Measurements from ENCODE around the gene LIN37. TPM values are rescaled to one million over a fixed set of nuclear protein-coding genes. Genes with fewer than 3 reads are reported as not detected.

Gene LIN37
- total RNA-seq, 2 donors from 2014 or later, result 8.9 to 13.6 TPM

DNA sequence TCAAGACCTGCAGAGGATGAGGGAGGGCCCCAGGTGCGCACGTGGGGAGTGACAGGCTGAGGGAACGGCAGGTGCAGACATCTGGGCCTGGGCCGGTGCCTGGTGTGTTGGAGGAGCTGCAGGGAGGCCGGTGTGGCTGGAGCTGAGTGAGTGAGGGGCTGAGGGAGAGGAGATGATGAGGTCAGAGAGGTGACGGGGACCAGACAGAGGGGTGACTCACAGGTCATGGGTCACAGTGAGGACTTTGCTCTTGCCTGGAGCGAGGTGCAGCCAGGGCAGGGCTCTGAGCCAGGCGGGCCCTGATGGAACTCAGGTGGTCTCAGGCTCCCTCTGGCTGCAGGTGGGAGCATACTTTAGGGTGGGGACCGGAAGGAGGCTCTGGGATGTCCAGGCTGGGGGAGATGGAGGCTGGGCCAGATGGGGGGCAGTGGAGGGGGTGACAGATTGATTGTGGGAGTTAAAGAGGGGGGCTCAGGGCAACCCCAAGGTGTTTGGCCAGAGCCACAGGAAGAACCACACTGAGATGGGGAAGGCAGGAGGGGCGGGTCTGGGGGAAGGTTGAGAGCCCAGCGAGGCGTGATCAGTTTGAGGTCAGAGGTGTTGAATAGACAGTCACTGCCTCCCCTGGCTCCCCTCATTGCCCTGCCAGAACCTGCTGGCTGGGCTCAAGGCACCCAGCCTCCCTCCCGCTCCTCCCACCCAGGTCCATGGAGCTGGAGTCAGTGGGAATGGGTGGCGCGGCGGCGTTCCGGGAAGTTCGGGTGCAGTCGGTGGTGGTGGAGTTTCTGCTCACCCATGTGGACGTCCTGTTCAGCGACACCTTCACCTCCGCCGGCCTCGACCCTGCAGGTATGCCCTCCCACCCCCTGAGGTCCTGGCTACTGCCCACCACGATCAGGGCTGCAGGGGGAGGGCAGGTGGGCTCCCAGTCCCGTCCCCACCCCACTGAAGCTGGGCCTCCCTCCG lies 35.4 kb downstream of the LIN37 start:
- no peak for DNase-seq (ENCODE audit: low spot score)
- Histone ChIP-seq H3K27ac (no peak overlapping the region), H3K27me3 (no peaks in the 10 kb centered on the region), H3K9me3 (no peaks in the 10 kb centered on the region), H3K4me3 (no peak overlapping the region), H3K36me3 (peaks cover 8% of the 10 kb centered on the region), H3K4me1 (no peaks in the 10 kb centered on the region)
- TF ChIP-seq CTCF (IDR thresholded peaks at IDR 0.05), result no peak

DNA sequence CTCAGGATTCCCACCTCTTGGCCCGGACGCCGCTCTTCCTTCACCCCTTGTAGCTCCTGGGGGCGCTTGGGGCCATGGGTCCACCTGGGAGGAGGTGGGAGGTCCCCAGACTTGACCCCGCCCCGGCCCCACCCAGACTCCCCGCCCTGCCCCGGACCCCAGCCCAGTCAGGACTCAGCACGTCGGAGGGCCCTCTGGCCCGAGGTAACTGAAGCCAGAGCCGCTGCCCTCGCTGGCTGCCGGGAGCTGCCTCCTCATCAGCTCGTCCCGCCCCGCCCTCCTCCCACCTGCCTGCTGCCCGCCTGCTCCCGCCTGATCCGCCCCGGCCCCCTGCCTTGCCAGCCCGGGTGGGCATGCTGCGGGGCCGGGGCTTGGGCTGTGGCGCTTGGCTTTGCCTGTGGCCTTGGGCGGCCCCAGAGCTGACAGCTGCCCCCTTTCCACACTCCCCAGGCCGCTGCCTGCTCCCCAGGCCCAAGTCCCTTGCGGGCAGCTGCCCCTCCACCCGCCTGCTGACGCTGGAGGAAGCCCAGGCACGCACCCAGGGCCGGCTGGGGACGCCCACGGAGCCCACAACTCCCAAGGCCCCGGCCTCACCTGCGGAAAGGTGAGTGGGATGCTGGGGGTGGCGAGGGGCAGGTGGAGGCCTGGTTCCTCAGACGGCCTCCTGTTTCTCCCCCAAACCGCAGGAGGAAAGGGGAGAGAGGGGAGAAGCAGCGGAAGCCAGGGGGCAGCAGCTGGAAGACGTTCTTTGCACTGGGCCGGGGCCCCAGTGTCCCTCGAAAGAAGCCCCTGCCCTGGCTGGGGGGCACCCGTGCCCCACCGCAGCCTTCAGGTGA lies 36.3 kb downstream of the LIN37 start:
- peaks cover 8% of the 10 kb centered on the region for H3K36me3 ChIP-seq
- no peaks in the 10 kb centered on the region for H3K9me3 ChIP-seq
- H3K4me1 ChIP-seq, result no peaks in the 10 kb centered on the region
- no peak overlapping the region for H3K4me3 ChIP-seq
- no peak for TF ChIP-seq CTCF (IDR thresholded peaks at IDR 0.05)
- no peaks in the 10 kb centered on the region for H3K27me3 ChIP-seq
- DNase-seq (ENCODE audit: low spot score), result no peak
- H3K27ac ChIP-seq, result no peak overlapping the region

- no peaks in the 10 kb centered on the region for H3K9me3 ChIP-seq
- H3K36me3 ChIP-seq, result peaks cover 8% of the 10 kb centered on the region
- no peaks in the 10 kb centered on the region for H3K4me1 ChIP-seq
- no peak for TF ChIP-seq CTCF (IDR thresholded peaks at IDR 0.05)
- DNase-seq (ENCODE audit: low spot score), result no peak
- H3K27ac ChIP-seq, result no peak overlapping the region
- H3K27me3 ChIP-seq, result no peaks in the 10 kb centered on the region
- no peak overlapping the region for H3K4me3 ChIP-seq
These were observed 36.9 kb downstream of the LIN37 start for GRCh38 chr19:35785339-35785627.

GRCh38 chr19:35786299-35787160 lies 38.2 kb downstream of the LIN37 start:
- H3K36me3 ChIP-seq, result no peaks in the 10 kb centered on the region
- H3K4me3 ChIP-seq, result no peak overlapping the region
- H3K9me3 ChIP-seq, result no peaks in the 10 kb centered on the region
- no peaks in the 10 kb centered on the region for H3K27me3 ChIP-seq
- DNase-seq (ENCODE audit: low spot score), result no peak
- no peaks in the 10 kb centered on the region for H3K4me1 ChIP-seq
- TF ChIP-seq CTCF (IDR thresholded peaks at IDR 0.05), result no peak
- no peak overlapping the region for H3K27ac ChIP-seq

GRCh38 chr19:35787227-35787799 lies 38.9 kb downstream of the LIN37 start:
- H3K4me3 ChIP-seq, result no peak overlapping the region
- DNase-seq (ENCODE audit: low spot score), result no peak
- TF ChIP-seq CTCF (IDR thresholded peaks at IDR 0.05), result no peak
- H3K9me3 ChIP-seq, result no peaks in the 10 kb centered on the region
- H3K4me1 ChIP-seq, result no peaks in the 10 kb centered on the region
- H3K36me3 ChIP-seq, result no peaks in the 10 kb centered on the region
- H3K27me3 ChIP-seq, result no peaks in the 10 kb centered on the region
- no peak overlapping the region for H3K27ac ChIP-seq

All from right atrium auricular region (tissue), 2 donors.